ENCODE data around the gene SESTD1.
"Not testable (repeated sequence)": the region's sequence is repeated elsewhere in the genome, so short reads cannot be mapped to it uniquely, and the experiment has no call there.

The SESTD1 gene

GRCh38 chr2:179106342-179106675, 158.3 kb downstream of the SESTD1 start:
- no peak overlapping the region for H3K9ac ChIP-seq (ENCODE audit: low read length)
- H3K36me3 ChIP-seq (ENCODE audit: control insufficient read depth, insufficient read depth, low read length): peaks cover 11% of the 10 kb centered on the region
- H3K9me3 ChIP-seq (ENCODE audit: control insufficient read depth, insufficient read depth, low read depth, low read length): no peaks in the 10 kb centered on the region
- H3K27me3 ChIP-seq (ENCODE audit: control insufficient read depth, insufficient read depth, low read length): no peaks in the 10 kb centered on the region
- H3K4me1 ChIP-seq (ENCODE audit: control insufficient read depth, insufficient read depth, low read length): no peaks in the 10 kb centered on the region
- H3K27ac ChIP-seq (ENCODE audit: low read depth, low read length): no peak overlapping the region
- H3K4me3 ChIP-seq (ENCODE audit: low read depth, low read length): no peak overlapping the region

DNA sequence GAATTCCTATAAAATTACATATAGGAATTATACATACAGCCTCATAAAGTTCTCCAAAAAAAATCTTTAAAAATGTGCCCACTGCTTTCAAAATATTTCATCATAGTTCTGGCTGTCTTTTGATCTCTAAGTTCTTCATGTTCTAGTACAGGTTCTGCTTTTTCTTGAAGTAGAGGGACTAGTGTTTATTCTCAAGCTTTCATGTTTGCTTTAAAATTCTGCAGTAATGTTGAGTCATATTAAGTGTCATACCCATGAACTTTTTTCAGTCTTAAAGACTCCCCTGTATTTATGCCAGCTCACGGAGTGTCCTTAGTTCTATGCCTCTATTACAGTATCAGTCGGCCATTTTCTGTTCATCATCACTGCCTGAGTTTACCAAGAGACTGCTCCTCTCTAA, 159.9 kb downstream of the SESTD1 start:
- Histone ChIP-seq H3K27ac (ENCODE audit: low read depth, low read length) (no peak overlapping the region), H3K9ac (ENCODE audit: low read length) (no peak overlapping the region), H3K4me1 (ENCODE audit: control insufficient read depth, insufficient read depth, low read length) (no peaks in the 10 kb centered on the region), H3K9me3 (ENCODE audit: control insufficient read depth, insufficient read depth, low read depth, low read length) (no peaks in the 10 kb centered on the region), H3K4me3 (ENCODE audit: low read depth, low read length) (no peak overlapping the region), H3K36me3 (ENCODE audit: control insufficient read depth, insufficient read depth, low read length) (peaks cover 11% of the 10 kb centered on the region), H3K27me3 (ENCODE audit: control insufficient read depth, insufficient read depth, low read length) (no peaks in the 10 kb centered on the region)

DNA sequence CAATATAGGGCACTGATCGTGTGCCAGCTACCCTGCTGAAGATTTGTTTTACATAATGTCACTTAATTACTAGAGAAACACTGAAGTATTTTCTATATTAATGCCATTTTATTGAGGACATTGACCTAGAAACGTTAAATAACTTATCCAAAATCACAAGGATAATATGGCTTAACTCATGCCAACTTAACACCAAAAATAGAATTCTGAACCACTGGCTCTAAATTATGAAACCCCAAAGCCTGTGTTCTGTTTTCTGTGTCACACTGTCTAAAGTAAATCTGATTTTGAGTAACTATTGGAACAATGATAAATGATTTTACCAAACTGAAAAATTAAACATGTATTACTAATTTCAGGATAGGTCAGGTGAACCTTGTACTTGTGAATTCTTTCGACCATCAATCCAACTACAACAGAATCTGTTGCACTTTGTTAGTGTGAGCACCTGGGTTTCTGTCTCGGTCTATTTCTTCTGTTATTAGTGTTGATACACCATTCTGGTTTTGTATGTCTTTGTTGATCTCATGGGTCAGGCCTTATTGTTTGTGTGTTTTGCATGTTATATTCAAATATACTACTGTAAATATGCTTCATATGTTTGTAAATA, 166.4 kb downstream of the SESTD1 start:
- H3K4me1 ChIP-seq (ENCODE audit: control insufficient read depth, insufficient read depth, low read length): no peaks in the 10 kb centered on the region
- H3K9ac ChIP-seq (ENCODE audit: low read length): no peak overlapping the region
- no peak overlapping the region for H3K27ac ChIP-seq (ENCODE audit: low read depth, low read length)
- peaks cover 6% of the 10 kb centered on the region for H3K9me3 ChIP-seq (ENCODE audit: control insufficient read depth, insufficient read depth, low read depth, low read length)
- no peaks in the 10 kb centered on the region for H3K27me3 ChIP-seq (ENCODE audit: control insufficient read depth, insufficient read depth, low read length)
- no peak overlapping the region for H3K4me3 ChIP-seq (ENCODE audit: low read depth, low read length)
- no peaks in the 10 kb centered on the region for H3K36me3 ChIP-seq (ENCODE audit: control insufficient read depth, insufficient read depth, low read length)

GRCh38 chr2:179097131-179097530, 167.5 kb downstream of the SESTD1 start:
- H3K36me3 ChIP-seq (ENCODE audit: control insufficient read depth, insufficient read depth, low read length): no peaks in the 10 kb centered on the region
- no peak overlapping the region for H3K4me3 ChIP-seq (ENCODE audit: low read depth, low read length)
- H3K27ac ChIP-seq (ENCODE audit: low read depth, low read length): no peak overlapping the region
- peaks cover 14% of the 10 kb centered on the region for H3K9me3 ChIP-seq (ENCODE audit: control insufficient read depth, insufficient read depth, low read depth, low read length)
- no peaks in the 10 kb centered on the region for H3K27me3 ChIP-seq (ENCODE audit: control insufficient read depth, insufficient read depth, low read length)
- H3K9ac ChIP-seq (ENCODE audit: low read length): no peak overlapping the region
- no peaks in the 10 kb centered on the region for H3K4me1 ChIP-seq (ENCODE audit: control insufficient read depth, insufficient read depth, low read length)

- no peak overlapping the region for H3K27ac ChIP-seq (ENCODE audit: low read depth, low read length)
- H3K4me1 ChIP-seq (ENCODE audit: control insufficient read depth, insufficient read depth, low read length): no peaks in the 10 kb centered on the region
- no peak overlapping the region for H3K4me3 ChIP-seq (ENCODE audit: low read depth, low read length)
- no peaks in the 10 kb centered on the region for H3K27me3 ChIP-seq (ENCODE audit: control insufficient read depth, insufficient read depth, low read length)
- H3K9ac ChIP-seq (ENCODE audit: low read length): no peak overlapping the region
- peaks cover 14% of the 10 kb centered on the region for H3K9me3 ChIP-seq (ENCODE audit: control insufficient read depth, insufficient read depth, low read depth, low read length)
- H3K36me3 ChIP-seq (ENCODE audit: control insufficient read depth, insufficient read depth, low read length): no peaks in the 10 kb centered on the region
Measured at GRCh38 chr2:179096090-179096489, 168.5 kb downstream of the SESTD1 start.

GRCh38 chr2:179092912-179093311, 171.7 kb downstream of the SESTD1 start:
- H3K27me3 ChIP-seq (ENCODE audit: control insufficient read depth, insufficient read depth, low read length); H3K4me3 ChIP-seq (ENCODE audit: low read depth, low read length); H3K27ac ChIP-seq (ENCODE audit: low read depth, low read length); H3K36me3 ChIP-seq (ENCODE audit: control insufficient read depth, insufficient read depth, low read length); H3K4me1 ChIP-seq (ENCODE audit: control insufficient read depth, insufficient read depth, low read length); H3K9ac ChIP-seq (ENCODE audit: low read length): not testable (repeated sequence)
- peaks cover 14% of the 10 kb centered on the region for H3K9me3 ChIP-seq (ENCODE audit: control insufficient read depth, insufficient read depth, low read depth, low read length)

- H3K9me3 ChIP-seq (ENCODE audit: control insufficient read depth, insufficient read depth, low read depth, low read length): no peaks in the 10 kb centered on the region
- no peaks in the 10 kb centered on the region for H3K27me3 ChIP-seq (ENCODE audit: control insufficient read depth, insufficient read depth, low read length)
- H3K27ac ChIP-seq (ENCODE audit: low read depth, low read length): no peak overlapping the region
- no peaks in the 10 kb centered on the region for H3K36me3 ChIP-seq (ENCODE audit: control insufficient read depth, insufficient read depth, low read length)
- H3K9ac ChIP-seq (ENCODE audit: low read length): no peak overlapping the region
- no peak overlapping the region for H3K4me3 ChIP-seq (ENCODE audit: low read depth, low read length)
- no peaks in the 10 kb centered on the region for H3K4me1 ChIP-seq (ENCODE audit: control insufficient read depth, insufficient read depth, low read length)
Measured at GRCh38 chr2:179082697-179083096, 181.9 kb downstream of the SESTD1 start.

DNA sequence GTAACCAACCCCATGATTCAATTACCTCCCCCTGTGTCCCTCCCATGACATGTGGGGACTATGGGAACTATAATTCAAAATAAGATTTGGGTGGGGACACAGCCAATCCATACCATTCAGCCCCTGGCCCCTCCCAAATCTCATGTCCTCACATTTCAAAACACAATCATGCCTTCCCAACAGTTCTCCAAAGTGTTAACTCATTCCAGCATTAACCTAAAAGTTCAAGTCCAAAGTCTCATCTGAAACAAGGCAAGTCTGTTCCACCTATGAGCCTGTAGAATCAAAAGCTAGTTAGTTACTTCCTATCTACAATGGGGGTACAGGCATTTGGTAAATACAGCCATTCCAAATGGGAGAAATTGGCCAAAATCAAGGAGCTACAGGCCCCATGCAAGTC, 182.7 kb downstream of the SESTD1 start:
- no peak overlapping the region for H3K27ac ChIP-seq (ENCODE audit: low read depth, low read length)
- H3K9me3 ChIP-seq (ENCODE audit: control insufficient read depth, insufficient read depth, low read depth, low read length): peaks cover 3% of the 10 kb centered on the region; the same call in 1 of the 2 replicates
- no peaks in the 10 kb centered on the region for H3K27me3 ChIP-seq (ENCODE audit: control insufficient read depth, insufficient read depth, low read length)
- H3K4me3 ChIP-seq (ENCODE audit: low read depth, low read length): no peak overlapping the region
- no peak overlapping the region for H3K9ac ChIP-seq (ENCODE audit: low read length)
- H3K4me1 ChIP-seq (ENCODE audit: control insufficient read depth, insufficient read depth, low read length): no peaks in the 10 kb centered on the region
- H3K36me3 ChIP-seq (ENCODE audit: control insufficient read depth, insufficient read depth, low read length): no peaks in the 10 kb centered on the region

GRCh38 chr2:179072527-179072926, 192.1 kb downstream of the SESTD1 start:
- Histone ChIP-seq H3K4me1 (ENCODE audit: control insufficient read depth, insufficient read depth, low read length) (no peaks in the 10 kb centered on the region), H3K27ac (ENCODE audit: low read depth, low read length) (no peak overlapping the region), H3K36me3 (ENCODE audit: control insufficient read depth, insufficient read depth, low read length) (no peaks in the 10 kb centered on the region), H3K4me3 (ENCODE audit: low read depth, low read length) (no peak overlapping the region), H3K9ac (ENCODE audit: low read length) (no peak overlapping the region), H3K9me3 (ENCODE audit: control insufficient read depth, insufficient read depth, low read depth, low read length) (peaks cover 11% of the 10 kb centered on the region), H3K27me3 (ENCODE audit: control insufficient read depth, insufficient read depth, low read length) (no peaks in the 10 kb centered on the region)

- H3K4me3 ChIP-seq (ENCODE audit: low read depth, low read length): no peak overlapping the region
- H3K27me3 ChIP-seq (ENCODE audit: control insufficient read depth, insufficient read depth, low read length): no peaks in the 10 kb centered on the region
- no peaks in the 10 kb centered on the region for H3K4me1 ChIP-seq (ENCODE audit: control insufficient read depth, insufficient read depth, low read length)
- H3K9ac ChIP-seq (ENCODE audit: low read length): no peak overlapping the region
- H3K36me3 ChIP-seq (ENCODE audit: control insufficient read depth, insufficient read depth, low read length): no peaks in the 10 kb centered on the region
- H3K27ac ChIP-seq (ENCODE audit: low read depth, low read length): no peak overlapping the region
- H3K9me3 ChIP-seq (ENCODE audit: control insufficient read depth, insufficient read depth, low read depth, low read length): peaks cover 14% of the 10 kb centered on the region
Measured at GRCh38 chr2:179071810-179072355, 192.7 kb downstream of the SESTD1 start.

DNA sequence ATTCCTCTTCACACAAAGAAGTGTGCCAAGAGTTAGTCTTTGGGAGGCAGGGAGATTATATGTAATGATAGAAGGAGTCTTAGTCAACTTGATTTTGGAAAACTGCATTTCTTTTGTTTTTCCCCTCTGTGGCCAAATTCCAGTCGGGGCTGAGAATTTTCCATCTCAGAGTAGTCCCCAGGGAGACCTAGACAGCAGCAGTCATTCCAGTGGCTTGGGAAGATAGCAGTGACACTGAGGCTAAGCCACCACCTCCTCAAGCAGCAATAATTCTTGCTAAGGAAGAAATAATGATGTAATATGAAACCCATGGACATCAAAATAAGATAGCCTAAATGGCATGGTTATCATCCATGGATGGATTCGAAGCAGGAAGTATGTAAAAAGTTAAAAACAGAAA, 193.7 kb downstream of the SESTD1 start:
- Histone ChIP-seq H3K27me3 (ENCODE audit: control insufficient read depth, insufficient read depth, low read length) (no peaks in the 10 kb centered on the region), H3K4me3 (ENCODE audit: low read depth, low read length) (no peak overlapping the region), H3K9ac (ENCODE audit: low read length) (no peak overlapping the region), H3K27ac (ENCODE audit: low read depth, low read length) (no peak overlapping the region), H3K36me3 (ENCODE audit: control insufficient read depth, insufficient read depth, low read length) (no peaks in the 10 kb centered on the region), H3K9me3 (ENCODE audit: control insufficient read depth, insufficient read depth, low read depth, low read length) (peaks cover 21% of the 10 kb centered on the region), H3K4me1 (ENCODE audit: control insufficient read depth, insufficient read depth, low read length) (no peaks in the 10 kb centered on the region)

DNA sequence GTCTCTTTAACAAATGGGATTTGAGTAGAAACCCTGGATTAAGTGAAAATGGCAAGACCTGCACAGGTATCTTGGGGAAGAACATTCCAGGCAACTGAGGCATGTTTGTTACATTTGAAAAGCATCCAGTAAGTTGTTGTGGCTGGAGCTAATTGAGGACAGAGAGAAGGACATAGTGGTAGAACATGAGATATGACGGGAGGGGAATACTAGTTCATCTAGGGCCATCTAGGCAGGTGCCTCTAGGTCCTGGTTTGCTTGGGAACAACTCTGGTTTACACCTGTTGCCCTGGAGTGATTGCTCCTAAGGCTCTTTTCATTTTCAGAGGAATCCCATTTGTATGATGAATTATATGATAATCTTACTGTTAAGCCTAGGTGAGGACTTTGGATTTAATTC, 194.9 kb downstream of the SESTD1 start:
- Histone ChIP-seq H3K4me3 (ENCODE audit: low read depth, low read length) (no peak overlapping the region), H3K36me3 (ENCODE audit: control insufficient read depth, insufficient read depth, low read length) (no peaks in the 10 kb centered on the region), H3K27me3 (ENCODE audit: control insufficient read depth, insufficient read depth, low read length) (no peaks in the 10 kb centered on the region), H3K27ac (ENCODE audit: low read depth, low read length) (no peak overlapping the region), H3K9ac (ENCODE audit: low read length) (no peak overlapping the region), H3K4me1 (ENCODE audit: control insufficient read depth, insufficient read depth, low read length) (no peaks in the 10 kb centered on the region), H3K9me3 (ENCODE audit: control insufficient read depth, insufficient read depth, low read depth, low read length) (peaks cover 21% of the 10 kb centered on the region)
